ENCODE results near the gene PCCB. TPM values are rescaled to one million over a fixed set of nuclear protein-coding genes. Genes with fewer than 3 reads are reported as not detected.

PCCB gene
- total RNA-seq, 1 experiment from 2014 or later: 46.8 TPM

DNA sequence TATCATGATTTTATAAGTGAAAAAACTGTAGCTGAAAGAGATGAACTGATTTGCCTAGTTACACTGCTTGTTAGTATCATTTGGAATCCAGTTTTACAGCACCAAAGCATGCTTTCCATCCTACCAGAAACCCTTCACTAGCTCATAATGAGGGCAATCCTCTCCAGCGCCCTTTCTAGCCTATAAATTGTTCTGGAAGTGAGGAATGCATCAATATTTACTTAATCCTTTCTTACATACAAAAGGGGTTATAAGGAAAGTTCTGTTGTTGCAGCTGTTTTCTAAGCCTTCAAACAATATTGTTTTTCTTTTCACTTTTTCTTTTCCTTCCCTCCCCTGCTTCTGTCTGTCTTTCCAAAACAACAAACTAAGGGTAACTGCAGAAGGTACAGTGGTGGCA is 11.0 kb upstream of the PCCB start:
- H3K9me3 ChIP-seq (ENCODE audit: insufficient read depth, low read depth): no peaks in the 10 kb centered on the region
- H3K4me3 ChIP-seq: no peak overlapping the region
- no peak overlapping the region for H2AFZ ChIP-seq
- intact Hi-C loops (cut with micrococcal nuclease; ENCODE audit: unreplicated experiment): no loop called here
- BruUV-seq (replicated peaks): no TSS peak
- H3F3A ChIP-seq (ENCODE audit: insufficient read depth, low read depth): no peaks in the 10 kb centered on the region
- H3K4me2 ChIP-seq: no peak overlapping the region
- POLR2A ChIA-PET (ENCODE audit: unreplicated experiment): no interaction called here
- H3K36me3 ChIP-seq (ENCODE audit: low read depth): no peaks in the 10 kb centered on the region
- no peak for DNase-seq
- H4K20me1 ChIP-seq (ENCODE audit: insufficient read depth): no peaks in the 10 kb centered on the region
- CTCF ChIA-PET: no interaction called here
- H3K4me1 ChIP-seq (replicated peaks; ENCODE audit: insufficient read depth): no peaks in the 10 kb centered on the region
- H3K79me2 ChIP-seq (ENCODE audit: low read depth): no peaks in the 10 kb centered on the region
- H3K27ac ChIP-seq: no peak overlapping the region
- no peaks in the 10 kb centered on the region for H3K9me2 ChIP-seq (ENCODE audit: insufficient read depth)
- TF ChIP-seq, protein P1, sequence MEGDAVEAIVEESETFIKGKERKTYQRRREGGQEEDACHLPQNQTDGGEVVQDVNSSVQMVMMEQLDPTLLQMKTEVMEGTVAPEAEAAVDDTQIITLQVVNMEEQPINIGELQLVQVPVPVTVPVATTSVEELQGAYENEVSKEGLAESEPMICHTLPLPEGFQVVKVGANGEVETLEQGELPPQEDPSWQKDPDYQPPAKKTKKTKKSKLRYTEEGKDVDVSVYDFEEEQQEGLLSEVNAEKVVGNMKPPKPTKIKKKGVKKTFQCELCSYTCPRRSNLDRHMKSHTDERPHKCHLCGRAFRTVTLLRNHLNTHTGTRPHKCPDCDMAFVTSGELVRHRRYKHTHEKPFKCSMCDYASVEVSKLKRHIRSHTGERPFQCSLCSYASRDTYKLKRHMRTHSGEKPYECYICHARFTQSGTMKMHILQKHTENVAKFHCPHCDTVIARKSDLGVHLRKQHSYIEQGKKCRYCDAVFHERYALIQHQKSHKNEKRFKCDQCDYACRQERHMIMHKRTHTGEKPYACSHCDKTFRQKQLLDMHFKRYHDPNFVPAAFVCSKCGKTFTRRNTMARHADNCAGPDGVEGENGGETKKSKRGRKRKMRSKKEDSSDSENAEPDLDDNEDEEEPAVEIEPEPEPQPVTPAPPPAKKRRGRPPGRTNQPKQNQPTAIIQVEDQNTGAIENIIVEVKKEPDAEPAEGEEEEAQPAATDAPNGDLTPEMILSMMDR (conservative IDR thresholded peaks at IDR 0.05): no peak
- TF ChIP-seq EZH2 (IDR thresholded peaks at IDR 0.05; ENCODE audit: low read depth): no peak
- no peaks in the 10 kb centered on the region for H3K27me3 ChIP-seq (ENCODE audit: insufficient read depth, low read depth)

DNA sequence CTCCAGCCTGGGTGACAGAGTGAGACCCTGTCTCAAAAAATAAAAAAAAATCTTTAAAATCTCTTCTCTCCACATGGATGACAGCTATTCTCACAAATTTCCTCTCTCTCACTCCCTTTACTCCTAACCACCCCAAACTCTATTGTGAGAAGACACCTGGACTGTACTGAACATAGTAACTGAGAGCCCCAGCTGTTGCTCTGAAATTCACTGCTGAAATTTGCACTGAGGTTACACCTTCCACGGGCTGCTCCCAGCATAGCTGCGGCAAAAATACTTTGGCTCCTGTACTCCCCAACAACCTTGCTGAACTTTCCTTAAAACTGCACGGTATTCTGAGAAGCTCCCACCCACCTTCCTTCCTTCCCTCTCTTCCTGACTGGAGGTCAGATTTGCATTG is 4.4 kb upstream of the PCCB start:
- no peak overlapping the region for H3K4me2 ChIP-seq
- intact Hi-C loops (cut with micrococcal nuclease; ENCODE audit: unreplicated experiment): no loop called here
- H3K27me3 ChIP-seq (ENCODE audit: insufficient read depth, low read depth): no peaks in the 10 kb centered on the region
- H3K4me1 ChIP-seq (replicated peaks; ENCODE audit: insufficient read depth): peaks cover 17% of the 10 kb centered on the region
- POLR2A ChIA-PET (ENCODE audit: unreplicated experiment): no interaction called here
- DNase-seq: no peak
- H3K79me2 ChIP-seq (ENCODE audit: low read depth): no peaks in the 10 kb centered on the region; the same call in 1 of the 2 replicates
- no peak overlapping the region for H2AFZ ChIP-seq
- CTCF ChIA-PET: no interaction called here
- no peaks in the 10 kb centered on the region for H3K36me3 ChIP-seq (ENCODE audit: low read depth)
- no peaks in the 10 kb centered on the region for H3K9me2 ChIP-seq (ENCODE audit: insufficient read depth)
- H4K20me1 ChIP-seq (ENCODE audit: insufficient read depth): no peaks in the 10 kb centered on the region
- no peak for TF ChIP-seq EZH2 (IDR thresholded peaks at IDR 0.05; ENCODE audit: low read depth)
- TF ChIP-seq, protein P1 (conservative IDR thresholded peaks at IDR 0.05): no peak
- no peaks in the 10 kb centered on the region for H3K9me3 ChIP-seq (ENCODE audit: insufficient read depth, low read depth)
- no peak overlapping the region for H3K4me3 ChIP-seq
- H3F3A ChIP-seq (ENCODE audit: insufficient read depth, low read depth): peaks cover 17% of the 10 kb centered on the region
- BruUV-seq (replicated peaks): no TSS peak
- no peak overlapping the region for H3K27ac ChIP-seq

DNA sequence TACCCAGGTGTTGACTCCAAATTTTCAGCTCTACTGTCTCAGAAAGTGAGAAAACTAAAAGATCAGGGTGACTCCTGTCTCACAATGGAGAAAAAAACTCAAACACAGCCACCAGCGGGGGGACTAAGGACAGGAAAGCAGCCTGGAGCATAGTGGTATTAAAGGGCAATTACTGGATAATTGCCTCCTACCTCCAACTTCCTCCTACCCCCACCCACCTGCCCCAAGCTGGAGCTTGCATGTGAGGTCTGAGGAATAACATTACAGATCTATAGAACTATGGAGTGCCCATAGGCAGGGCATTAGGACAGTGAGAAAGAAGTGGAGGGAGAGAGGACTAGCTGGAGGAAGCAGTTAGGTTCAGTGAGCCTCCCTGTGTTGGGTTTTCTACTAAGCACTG is 2.7 kb upstream of the PCCB start:
- Histone ChIP-seq H3K4me2 (no peak overlapping the region), H4K20me1 (ENCODE audit: insufficient read depth) (no peaks in the 10 kb centered on the region), H3K9me3 (ENCODE audit: insufficient read depth, low read depth) (no peaks in the 10 kb centered on the region), H3K4me3 (no peak overlapping the region), H3K9me2 (ENCODE audit: insufficient read depth) (no peaks in the 10 kb centered on the region), H3K27ac (no peak overlapping the region), H3K27me3 (ENCODE audit: insufficient read depth, low read depth) (no peaks in the 10 kb centered on the region), H2AFZ (no peak overlapping the region), H3K36me3 (ENCODE audit: low read depth) (no peaks in the 10 kb centered on the region), H3F3A (ENCODE audit: insufficient read depth, low read depth) (peaks cover 19% of the 10 kb centered on the region), H3K4me1 (replicated peaks; ENCODE audit: insufficient read depth) (peaks cover 28% of the 10 kb centered on the region), H3K79me2 (ENCODE audit: low read depth) (peaks cover 14% of the 10 kb centered on the region)
- intact Hi-C loops (cut with micrococcal nuclease; ENCODE audit: unreplicated experiment): no loop called here
- ChIA-PET CTCF (no interaction called here), POLR2A (ENCODE audit: unreplicated experiment) (no interaction called here)
- no peak for DNase-seq
- BruUV-seq (replicated peaks): no TSS peak
- TF ChIP-seq, protein P1 (conservative IDR thresholded peaks at IDR 0.05): no peak
- no peak for TF ChIP-seq EZH2 (IDR thresholded peaks at IDR 0.05; ENCODE audit: low read depth)

All from PC-9 (cell line).